ENCODE measurements around the gene CNMD. TPM values are rescaled to one million over a fixed set of nuclear protein-coding genes. Genes with fewer than 3 reads are reported as not detected.
"Not testable (repeated sequence)": the region's sequence is repeated elsewhere in the genome, so short reads cannot be mapped to it uniquely, and the experiment has no call there.

CNMD gene
- total and polyA plus RNA-seq, 12 donors, result 0.11 TPM; not detected in 11

- peaks cover 20% of the 10 kb centered on the region for H3K27me3 ChIP-seq
Observed at GRCh38 chr13:52734075-52734623, 5.5 kb downstream of the CNMD start.

GRCh38 chr13:52726258-52726657 lies 13.4 kb downstream of the CNMD start:
- Histone ChIP-seq H3K4me3 (no peak overlapping the region), H3K4me1 (replicated peaks in 1 of 2) (no peaks in the 10 kb centered on the region), H3K36me3 (replicated peaks in 1 of 2) (no peaks in the 10 kb centered on the region), H3K9me3 (replicated peaks in 1 of 3) (no peaks in the 10 kb centered on the region), H3K27ac (no peak overlapping the region), H3K27me3 (no peaks in the 10 kb centered on the region)
- intact Hi-C loops (cut with DNase I), result no loop called here
- DNase-seq, result no peak
- no peak for TF ChIP-seq CTCF (IDR thresholded peaks at IDR 0.05)
- TF ChIP-seq POLR2A (IDR thresholded peaks at IDR 0.05), result no peak
- WGBS, 4 donors, result 82 to 94% (median 90%) methylated on average over 2 of the region's 2 CpGs

More at GRCh38 chr13:52734075-52734623, 5.5 kb downstream of the CNMD start:
- 70 to 77% (median 74%) methylated on average over 4 of the region's 4 CpGs for WGBS, 4 donors
- no peak for TF ChIP-seq CTCF (IDR thresholded peaks at IDR 0.05)
- TF ChIP-seq POLR2A (IDR thresholded peaks at IDR 0.05), result no peak
- Histone ChIP-seq H3K4me1 (replicated peaks in 1 of 2) (peaks cover 0 to 3% of the 10 kb centered on the region in 2 donors), H3K9me3 (replicated peaks in 1 of 3) (no peaks in the 10 kb centered on the region), H3K36me3 (replicated peaks in 1 of 2) (no peaks in the 10 kb centered on the region), H3K27ac (no peak overlapping the region), H3K4me3 (no peak overlapping the region)
- no peak for DNase-seq
- intact Hi-C loops (cut with DNase I), result no loop called here

GRCh38 chr13:52725302-52725701 lies 14.3 kb downstream of the CNMD start:
- DNase-seq, result no peak
- WGBS, 4 donors, result 62 to 85% (median 83%) methylated on average over 1 of the region's 1 CpG
- TF ChIP-seq CTCF (IDR thresholded peaks at IDR 0.05), result no peak
- no peak for TF ChIP-seq POLR2A (IDR thresholded peaks at IDR 0.05)

GRCh38 chr13:52723181-52723580 lies 16.4 kb downstream of the CNMD start:
- TF ChIP-seq CTCF (IDR thresholded peaks at IDR 0.05), result no peak
- TF ChIP-seq POLR2A (IDR thresholded peaks at IDR 0.05), result no peak
- Histone ChIP-seq H3K9me3 (replicated peaks in 1 of 3) (no peaks in the 10 kb centered on the region), H3K27me3 (no peaks in the 10 kb centered on the region), H3K4me3 (no peak overlapping the region), H3K36me3 (replicated peaks in 1 of 2) (no peaks in the 10 kb centered on the region), H3K27ac (no peak overlapping the region), H3K4me1 (replicated peaks in 1 of 2) (no peaks in the 10 kb centered on the region)
- 59 to 88% (median 72%) methylated on average over 3 to 4 of the region's 4 CpGs for WGBS, 4 donors
- DNase-seq, result no peak
- intact Hi-C loops (cut with DNase I), result no loop called here

More at GRCh38 chr13:52725302-52725701, 14.3 kb downstream of the CNMD start:
- Histone ChIP-seq H3K9me3 (replicated peaks in 1 of 3) (no peaks in the 10 kb centered on the region), H3K4me1 (replicated peaks in 1 of 2) (no peaks in the 10 kb centered on the region), H3K36me3 (replicated peaks in 1 of 2) (no peaks in the 10 kb centered on the region), H3K27me3 (no peaks in the 10 kb centered on the region), H3K27ac (no peak overlapping the region), H3K4me3 (no peak overlapping the region)
- intact Hi-C loops (cut with DNase I), result no loop called here

- DNase-seq; intact Hi-C loops (cut with DNase I); H3K36me3 ChIP-seq (replicated peaks in 1 of 2); H3K4me1 ChIP-seq (replicated peaks in 1 of 2); H3K27me3 ChIP-seq; H3K4me3 ChIP-seq; H3K9me3 ChIP-seq (replicated peaks in 1 of 3); H3K27ac ChIP-seq: not testable (repeated sequence)
- 78 to 93% (median 90%) methylated on average over 2 of the region's 2 CpGs for WGBS, 4 donors
Observed at GRCh38 chr13:52721356-52721755, 18.3 kb downstream of the CNMD start.

GRCh38 chr13:52720904-52721303 lies 18.7 kb downstream of the CNMD start:
- intact Hi-C loops (cut with DNase I); H3K36me3 ChIP-seq (replicated peaks in 1 of 2); H3K4me3 ChIP-seq; H3K4me1 ChIP-seq (replicated peaks in 1 of 2); H3K27me3 ChIP-seq; DNase-seq; H3K27ac ChIP-seq; H3K9me3 ChIP-seq (replicated peaks in 1 of 3): not testable (repeated sequence)
- 71 to 80% (median 77%) methylated on average over 2 to 7 of the region's 7 CpGs for WGBS, 4 donors

Measured in adrenal gland (tissue), 12 donors.